MCF 10A (cell line): ENCODE data around the gene CALD1. TPM values are rescaled to one million over a fixed set of nuclear protein-coding genes. Genes with fewer than 3 reads are reported as not detected.

Source experiments
- BruUV-seq: library from RNA; stranded (reverse); fragments of 400-500 nt; replicated peaks from 2 replicates; lab custom pipeline; 2021; lab: Mats Ljungman, UMichigan
- CTCF ChIA-PET: fragments of 300-600 bp; sonication (Branson Sonifier 250); formaldehyde crosslinking; extraction: SDS; loops from one replicate; lab custom pipeline; 2021; ENCODE audit warnings: antibody characterized with exemption, inconsistent platforms; lab: Yijun Ruan, JAX
- POLR2A ChIA-PET: fragments of 300-600, 350-650 bp; sonication (Branson Sonifier 250); formaldehyde crosslinking; extraction: SDS; loops from one replicate; lab custom pipeline; 2020; ENCODE audit warnings: antibody characterized with exemption, inconsistent platforms; lab: Yijun Ruan, JAX
- DNase-seq: peaks from one replicate; pipeline ENCODE4 v3.0.0-alpha.2; 2018; ENCODE audit not compliant: unreplicated experiment
- H3K27ac Mint-ChIP-seq: one replicate; pipeline ENCODE4 v1.8.0; 2022; ENCODE audit warnings: mild to moderate bottlenecking, low read depth, mixed read lengths; ENCODE audit not compliant: unreplicated experiment
- H3K27me3 Mint-ChIP-seq: one replicate; pipeline ENCODE4 v1.8.0; 2022; ENCODE audit warnings: mixed read lengths; ENCODE audit not compliant: insufficient read depth, unreplicated experiment
- H3K36me3 Mint-ChIP-seq: one replicate; pipeline ENCODE4 v1.8.0; 2022; ENCODE audit warnings: mild to moderate bottlenecking, moderate library complexity, mixed read lengths; ENCODE audit not compliant: insufficient read depth, unreplicated experiment
- H3K4me1 Mint-ChIP-seq: one replicate; pipeline ENCODE4 v1.8.0; 2022; ENCODE audit warnings: mixed read lengths; ENCODE audit not compliant: insufficient read depth, unreplicated experiment
- H3K4me3 Mint-ChIP-seq: one replicate; pipeline ENCODE4 v1.8.0; 2022; ENCODE audit warnings: mild to moderate bottlenecking, moderate library complexity, mixed read lengths; ENCODE audit not compliant: unreplicated experiment
- H3K9me3 Mint-ChIP-seq: one replicate; pipeline ENCODE4 v1.8.0; 2022; ENCODE audit warnings: mixed read lengths; ENCODE audit not compliant: unreplicated experiment
- intact Hi-C: fragments of 100-400 bp; cut with micrococcal nuclease; formaldehyde crosslinking; loops from 2 replicates; pipeline ENCODE4 v1.14.1; 2022
- total RNA-seq: library from RNA; stranded (reverse); gene quantifications from 2 replicates; pipeline ENCODE4 v1.2.3, GENCODE V29; 2022
- TF ChIP-seq, protein P1 (sequence below): fragments of 200-600 bp; IDR thresholded peaks from one replicate; pipeline ENCODE4 v1.8.0; 2022; ENCODE audit warnings: antibody characterized with exemption, mild to moderate bottlenecking; ENCODE audit not compliant: unreplicated experiment

The CALD1 gene
- total RNA-seq, 1 experiment from 2014 or later = 183 TPM

DNA sequence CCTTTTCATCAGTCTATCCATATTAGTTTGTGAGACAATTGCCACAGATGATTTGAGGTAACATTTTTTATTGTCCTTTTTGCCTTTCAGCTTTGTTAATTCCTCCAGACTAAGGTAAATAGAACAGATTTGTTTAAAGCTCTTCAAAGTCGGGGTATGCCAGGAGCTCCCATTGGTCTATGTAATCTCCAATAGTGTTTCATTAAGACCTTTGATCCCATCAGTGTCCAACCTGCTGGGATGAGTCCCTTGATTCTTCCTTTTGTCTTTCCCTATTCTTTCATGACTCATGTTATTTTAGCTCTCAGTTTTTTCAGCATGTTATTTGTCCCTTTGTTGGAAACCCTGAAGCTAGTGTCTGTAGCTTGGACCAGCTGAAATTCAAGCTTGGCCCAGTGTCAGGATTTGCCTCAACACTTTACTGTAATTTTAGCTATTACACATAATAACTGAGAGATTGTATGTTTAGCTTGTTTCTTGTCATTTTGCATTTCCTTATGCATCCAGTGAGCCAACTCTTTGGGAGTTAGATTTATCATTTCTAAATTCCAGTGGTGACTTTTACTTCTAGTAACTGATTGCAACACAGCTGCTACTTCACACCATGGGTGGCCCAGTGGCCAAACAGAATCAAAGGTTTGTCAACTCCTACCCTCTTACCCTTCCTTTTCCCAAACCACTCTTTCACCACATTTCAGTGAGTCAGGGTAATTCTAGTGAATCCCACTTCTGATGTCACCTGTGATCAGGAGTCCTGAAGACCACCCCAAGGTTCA is 222.1 kb downstream of the CALD1 start:
- ChIA-PET CTCF (interaction anchor here (0.6 kb wide), 1 partner anchor 317 kb away, joined by 3 read pairs; no protein-coding TSS in a partner anchor), POLR2A (interaction anchor here (0.6 to 1.3 kb wide), 2 partner anchors 14 to 148 kb away, joined by 3 to 5 read pairs; no protein-coding TSS in a partner anchor)
- no peaks in the 10 kb centered on the region for H3K4me1 Mint-ChIP-seq

DNA sequence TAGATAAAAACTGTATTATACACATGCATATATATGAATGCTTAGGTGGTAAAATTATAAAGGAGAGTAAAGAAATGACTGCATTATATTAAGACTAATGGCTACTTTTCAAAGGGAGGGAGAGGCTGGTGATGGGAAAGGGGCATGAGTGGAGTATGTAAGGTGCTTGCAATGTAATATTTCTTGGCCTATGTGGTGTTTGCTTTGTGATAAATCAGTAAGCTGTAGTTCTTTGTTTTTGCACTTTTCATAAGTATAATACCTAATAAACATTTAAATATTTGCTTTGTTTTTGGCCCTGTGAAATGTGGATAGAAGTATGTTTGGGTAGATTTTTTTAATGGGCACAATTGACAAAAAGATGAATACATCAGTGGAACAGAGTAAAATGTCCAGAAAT is 232.8 kb downstream of the CALD1 start:
- ChIA-PET CTCF (no interaction called here), POLR2A (no interaction called here)
- Mint-ChIP-seq H3K4me3 (no peak overlapping the region), H3K36me3 (no peaks in the 10 kb centered on the region), H3K9me3 (no peaks in the 10 kb centered on the region), H3K4me1 (no peaks in the 10 kb centered on the region), H3K27me3 (peaks cover 11% of the 10 kb centered on the region), H3K27ac (no peak overlapping the region)
- intact Hi-C loops = no loop called here
- TF ChIP-seq, protein P1, sequence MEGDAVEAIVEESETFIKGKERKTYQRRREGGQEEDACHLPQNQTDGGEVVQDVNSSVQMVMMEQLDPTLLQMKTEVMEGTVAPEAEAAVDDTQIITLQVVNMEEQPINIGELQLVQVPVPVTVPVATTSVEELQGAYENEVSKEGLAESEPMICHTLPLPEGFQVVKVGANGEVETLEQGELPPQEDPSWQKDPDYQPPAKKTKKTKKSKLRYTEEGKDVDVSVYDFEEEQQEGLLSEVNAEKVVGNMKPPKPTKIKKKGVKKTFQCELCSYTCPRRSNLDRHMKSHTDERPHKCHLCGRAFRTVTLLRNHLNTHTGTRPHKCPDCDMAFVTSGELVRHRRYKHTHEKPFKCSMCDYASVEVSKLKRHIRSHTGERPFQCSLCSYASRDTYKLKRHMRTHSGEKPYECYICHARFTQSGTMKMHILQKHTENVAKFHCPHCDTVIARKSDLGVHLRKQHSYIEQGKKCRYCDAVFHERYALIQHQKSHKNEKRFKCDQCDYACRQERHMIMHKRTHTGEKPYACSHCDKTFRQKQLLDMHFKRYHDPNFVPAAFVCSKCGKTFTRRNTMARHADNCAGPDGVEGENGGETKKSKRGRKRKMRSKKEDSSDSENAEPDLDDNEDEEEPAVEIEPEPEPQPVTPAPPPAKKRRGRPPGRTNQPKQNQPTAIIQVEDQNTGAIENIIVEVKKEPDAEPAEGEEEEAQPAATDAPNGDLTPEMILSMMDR = no peak
- no TSS peak for BruUV-seq
- DNase-seq = no peak

More for the DNA sequence above, 222.1 kb downstream of the CALD1 start:
- no peak overlapping the region for H3K27ac Mint-ChIP-seq
- no peaks in the 10 kb centered on the region for H3K9me3 Mint-ChIP-seq
- H3K36me3 Mint-ChIP-seq = peaks cover 5% of the 10 kb centered on the region
- DNase-seq = peak; percentile 25
- TF ChIP-seq, protein P1 = no peak
- no TSS peak for BruUV-seq
- no peaks in the 10 kb centered on the region for H3K27me3 Mint-ChIP-seq
- H3K4me3 Mint-ChIP-seq = no peak overlapping the region
- intact Hi-C loops = no loop called here

Other genes with a start within 250 kb of the CALD1 start
- gene AKR1B15, start 230.5 kb upstream of the CALD1 start, total RNA-seq = not detected in 2 replicates
- 8.2 and 10.8 TPM in 2 replicates for gene BPGM, start 132.8 kb upstream of the CALD1 start, total RNA-seq
- 1.1 and 1.8 TPM in 2 replicates for gene AGBL3, start 206.9 kb downstream of the CALD1 start, total RNA-seq